Natural killer cell (primary cell): Measurements from ENCODE around the gene WDR81. TPM values are rescaled to one million over a fixed set of nuclear protein-coding genes. Genes with fewer than 3 reads are reported as not detected.

Experiments used
- ATAC-seq, 3 donors: fragments of 150-1000 bp in 2 of 3; fragments of 200-7000 bp in 1 of 3; cut with Tn5 transposase; 1 replicate in 1 of 3; 2 replicates in 2 of 3; pipeline ENCODE4 v1.10.0; 2021; ENCODE audit warnings: mild to moderate bottlenecking in 2 of 3, moderate library complexity in 2 of 3
- DNase-seq, 2 donors: peaks; one replicate each; pipeline versions ENCODE4 v3.0.0 to v3.0.0-alpha.2; 2013 to 2021; ENCODE audit warnings: mixed read lengths in 1 of 2
- H3K27ac ChIP-seq: one replicate; pipeline ENCODE4 v1.5.1; 2013; ENCODE audit warnings: mild to moderate bottlenecking, low read length
- H3K27me3 ChIP-seq: one replicate; pipeline ENCODE4 v1.6.1; 2013; ENCODE audit warnings: low read length; ENCODE audit not compliant: control insufficient read depth, insufficient read depth
- H3K36me3 ChIP-seq: one replicate; pipeline ENCODE4 v1.6.1; 2013; ENCODE audit warnings: low read length; ENCODE audit not compliant: control insufficient read depth, insufficient read depth
- H3K4me1 ChIP-seq: one replicate; pipeline ENCODE4 v1.6.1; 2013; ENCODE audit warnings: low read length; ENCODE audit not compliant: control insufficient read depth, insufficient read depth
- H3K4me3 ChIP-seq: one replicate; pipeline ENCODE4 v1.5.1; 2013; ENCODE audit warnings: low read length
- H3K9me3 ChIP-seq: one replicate; pipeline ENCODE4 v1.6.1; 2013; ENCODE audit warnings: low read length; ENCODE audit not compliant: control insufficient read depth, insufficient read depth
- H3K27ac Mint-ChIP-seq, 2 donors: one replicate each; pipeline ENCODE4 v1.8.0; 2022; ENCODE audit warnings: mild to moderate bottlenecking in 2 of 2, mixed read lengths in 2 of 2, moderate library complexity in 1 of 2
- H3K27me3 Mint-ChIP-seq, 2 donors: one replicate each; pipeline ENCODE4 v1.8.0; 2022; ENCODE audit warnings: low read depth in 2 of 2, mixed read lengths in 2 of 2
- H3K36me3 Mint-ChIP-seq: one replicate; pipeline ENCODE4 v1.8.0; 2022; ENCODE audit warnings: mixed read lengths
- H3K4me1 Mint-ChIP-seq, 2 donors: one replicate each; pipeline ENCODE4 v1.8.0; 2022; ENCODE audit warnings: mixed read lengths in 2 of 2
- H3K4me3 Mint-ChIP-seq: one replicate; pipeline ENCODE4 v1.8.0; 2022; ENCODE audit warnings: mild to moderate bottlenecking, moderate library complexity, mixed read lengths
- H3K9me3 Mint-ChIP-seq, 2 donors: one replicate each; pipeline ENCODE4 v1.8.0; 2022; ENCODE audit warnings: mixed read lengths in 2 of 2
- CTCF ChIP-seq: fragments of 200-600 bp; IDR thresholded peaks from one replicate; pipeline ENCODE4 v1.8.0; 2022; ENCODE audit warnings: antibody characterized with exemption
- WGBS: methylation state at CpG from one replicate; pipeline ENCODE4 v1.1.7; 2013; ENCODE audit warnings: missing lambda C conversion rate; ENCODE audit not compliant: insufficient coverage; 5-methylcytosine and 5-hydroxymethylcytosine counted together
- intact Hi-C: fragments of 100-400 bp; cut with micrococcal nuclease; formaldehyde crosslinking; loops from one replicate; pipeline ENCODE4 v1.14.2; 2022
- total RNA-seq, 4 donors: library from RNA; stranded (reverse); fragments of 120-200 nt in 1 of 4; gene quantifications; one replicate each; pipeline versions ENCODE4 v1.2.3 to v1.2.4, GENCODE V29; 2013 to 2022

Gene WDR81
- total RNA-seq, 3 donors from 2014 or later (not counting 1 experiment from before 2014, with no cell fraction given): 40.8 to 54.2 (median 46.2) TPM

- 100% methylated on average over 1 of the region's 4 CpGs for WGBS
- Mint-ChIP-seq H3K4me3 (peak overlapping the region; percentile 77), H3K4me1 (peaks cover 17 to 42% of the 10 kb centered on the region in 2 donors), H3K27ac (peak overlapping the region in 1 of 2 donors; percentile 19), H3K9me3 (no peaks in the 10 kb centered on the region), H3K36me3 (peaks cover 8% of the 10 kb centered on the region), H3K27me3 (peaks cover 7 to 11% of the 10 kb centered on the region in 2 donors)
- peaks cover 54% of the 10 kb centered on the region for H3K4me1 ChIP-seq
- TF ChIP-seq CTCF: no peak
- H3K27me3 ChIP-seq: peaks cover 6% of the 10 kb centered on the region
- H3K9me3 ChIP-seq: no peaks in the 10 kb centered on the region
- H3K27ac ChIP-seq: no peak overlapping the region
- no peak overlapping the region for H3K4me3 ChIP-seq
- peaks cover 11% of the 10 kb centered on the region for H3K36me3 ChIP-seq
- no peak for DNase-seq
- ATAC-seq: no peak
- intact Hi-C loops: loop anchor here (10.0 kb wide), 1 partner anchor 323 kb away; the partner anchor contains the start of gene DPH1
These were observed 12.7 kb upstream of the WDR81 start for GRCh38 chr17:1711804-1712203.

GRCh38 chr17:1712271-1712670, 12.2 kb upstream of the WDR81 start:
- 96% methylated on average over 8 of the region's 8 CpGs for WGBS
- ATAC-seq: no peak
- intact Hi-C loops: loop anchor here (10.0 kb wide), 1 partner anchor 323 kb away; the partner anchor contains the start of gene DPH1

GRCh38 chr17:1713160-1713877, 11.2 kb upstream of the WDR81 start:
- no peaks in the 10 kb centered on the region for H3K9me3 ChIP-seq
- Mint-ChIP-seq H3K4me3 (peak overlapping the region; percentile 50), H3K27me3 (peaks cover 0 to 11% of the 10 kb centered on the region in 2 donors), H3K9me3 (no peaks in the 10 kb centered on the region), H3K27ac (no peak overlapping the region), H3K4me1 (peaks cover 31 to 57% of the 10 kb centered on the region in 2 donors), H3K36me3 (peaks cover 8% of the 10 kb centered on the region)
- intact Hi-C loops: loop anchor here (10.0 kb wide), 1 partner anchor 321 kb away; the partner anchor contains the start of gene DPH1
- TF ChIP-seq CTCF: no peak
- H3K27ac ChIP-seq: no peak overlapping the region
- 75% methylated on average over 7 of the region's 10 CpGs for WGBS
- peaks cover 6% of the 10 kb centered on the region for H3K27me3 ChIP-seq
- H3K4me3 ChIP-seq: no peak overlapping the region
- peaks cover 11% of the 10 kb centered on the region for H3K36me3 ChIP-seq
- ATAC-seq: no peak
- peaks cover 57% of the 10 kb centered on the region for H3K4me1 ChIP-seq
- DNase-seq: no peak

More at GRCh38 chr17:1712271-1712670, 12.2 kb upstream of the WDR81 start:
- Histone ChIP-seq H3K36me3 (peaks cover 11% of the 10 kb centered on the region), H3K9me3 (no peaks in the 10 kb centered on the region), H3K27me3 (peaks cover 6% of the 10 kb centered on the region), H3K4me1 (peaks cover 56% of the 10 kb centered on the region), H3K4me3 (no peak overlapping the region), H3K27ac (no peak overlapping the region)
- peaks cover 21 to 46% of the 10 kb centered on the region in 2 donors for H3K4me1 Mint-ChIP-seq
- DNase-seq: no peak
- H3K36me3 Mint-ChIP-seq: peaks cover 8% of the 10 kb centered on the region
- no peaks in the 10 kb centered on the region for H3K9me3 Mint-ChIP-seq
- no peak overlapping the region for H3K27ac Mint-ChIP-seq
- TF ChIP-seq CTCF: no peak
- peak overlapping the region; percentile 77 for H3K4me3 Mint-ChIP-seq
- H3K27me3 Mint-ChIP-seq: peaks cover 7 to 11% of the 10 kb centered on the region in 2 donors
